NCI-H226 (cell line): ENCODE measurements around the gene GTF3C2.

Source experiments
- DNase-seq: peaks from one replicate; pipeline ENCODE4 v3.0.0-alpha.2; 2015

The GTF3C2 gene

GRCh38 chr2:27294928-27295327 lies 61.6 kb downstream of the GTF3C2 start:
- DNase-seq, result no peak

- DNase-seq, result peak; percentile 46
Measured at GRCh38 chr2:27291865-27292264, 64.7 kb downstream of the GTF3C2 start.

DNA sequence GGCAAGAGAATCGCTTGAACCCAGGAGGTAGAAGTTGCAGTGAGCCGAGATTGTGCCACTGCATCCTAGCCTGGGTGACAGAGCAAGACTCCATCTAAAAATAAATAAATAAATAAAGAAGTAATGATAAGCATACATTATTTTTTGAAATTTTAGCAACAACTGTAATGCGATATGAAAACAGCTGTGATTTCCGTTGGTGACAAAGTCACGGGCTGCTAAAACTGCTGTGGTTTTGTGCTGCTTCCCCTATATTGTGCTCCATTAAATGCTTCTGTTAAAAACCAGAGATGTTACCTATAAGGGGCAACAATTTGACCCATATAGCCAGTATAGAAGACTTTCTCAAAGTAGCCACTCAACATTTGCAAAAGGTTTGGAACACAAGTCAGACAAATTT lies 66.0 kb downstream of the GTF3C2 start:
- DNase-seq, result no peak

DNA sequence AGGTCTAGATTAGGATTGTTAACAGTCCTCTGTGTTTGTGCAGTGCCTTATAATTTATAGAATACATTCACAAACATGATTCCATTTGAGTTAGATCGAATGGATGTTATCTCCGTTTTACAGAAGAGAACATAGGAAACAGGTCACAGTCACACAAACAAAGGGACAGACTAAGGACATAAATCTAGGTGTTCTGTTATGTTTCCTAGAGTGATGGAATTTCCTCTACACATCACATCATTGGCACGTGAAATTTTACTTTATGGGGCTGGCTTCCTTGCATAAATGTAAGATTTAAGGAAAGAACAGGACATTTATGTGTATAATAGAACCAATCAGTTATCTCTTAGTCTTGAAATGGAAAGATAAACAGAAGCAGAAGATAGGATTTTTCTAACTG lies 68.0 kb downstream of the GTF3C2 start:
- no peak for DNase-seq

DNA sequence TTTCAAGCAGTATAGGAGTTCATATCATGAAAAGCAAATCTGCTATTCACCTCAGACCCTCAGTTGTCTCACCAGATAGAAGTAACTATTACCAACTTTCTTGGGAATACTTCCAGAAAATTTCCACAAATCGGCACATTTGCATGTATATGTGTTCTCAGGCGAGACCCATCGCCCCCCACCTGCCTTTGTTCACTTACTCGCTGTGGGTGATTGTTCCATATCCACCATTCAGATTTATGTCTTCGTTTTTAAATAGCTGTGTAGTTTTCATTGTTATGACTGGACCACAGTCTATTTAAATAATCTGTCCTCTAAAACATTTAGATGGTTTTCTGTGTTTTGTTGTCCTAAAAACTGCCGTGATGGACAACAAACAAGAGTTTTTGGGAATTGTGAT lies 71.1 kb downstream of the GTF3C2 start:
- DNase-seq, result no peak

DNA sequence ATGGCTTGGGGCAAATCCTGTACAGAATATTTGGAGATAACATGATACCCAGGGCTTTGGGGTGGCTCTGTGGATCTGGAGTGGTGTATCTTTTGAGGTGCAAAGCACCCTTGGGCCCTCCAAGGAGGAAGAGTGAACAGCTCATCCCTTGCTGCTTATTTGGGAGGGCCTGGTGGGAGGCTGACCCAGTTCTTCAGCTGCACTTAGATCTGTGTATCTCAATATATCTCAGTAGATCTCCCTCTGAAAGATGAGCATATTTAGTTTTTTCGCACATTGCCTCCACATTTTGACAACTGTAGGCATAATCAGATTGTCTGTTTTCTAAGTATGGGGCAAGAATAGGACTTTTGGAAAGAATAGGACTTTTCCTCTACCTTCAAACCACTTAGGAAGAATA lies 71.6 kb downstream of the GTF3C2 start:
- no peak for DNase-seq

DNA sequence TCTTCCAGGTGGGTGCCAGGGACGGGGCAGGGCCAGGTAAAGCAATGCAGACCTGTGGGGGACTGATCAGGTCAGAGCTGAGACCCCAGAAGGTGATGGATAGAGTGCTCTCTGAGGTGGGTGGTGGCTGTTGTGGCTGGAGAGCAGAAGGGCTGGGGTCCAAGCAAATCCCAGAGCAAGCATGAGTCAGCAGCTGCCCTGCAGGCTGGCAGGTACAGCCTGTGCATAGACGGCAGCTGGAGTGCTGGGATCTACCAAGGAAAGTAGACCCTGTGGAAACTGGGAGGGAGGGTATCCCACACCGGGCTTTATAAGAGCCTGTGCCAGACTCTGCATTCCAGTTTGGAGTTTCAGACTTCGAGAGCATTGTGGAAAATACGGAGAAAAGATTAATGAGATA lies 73.7 kb downstream of the GTF3C2 start:
- no peak for DNase-seq

DNA sequence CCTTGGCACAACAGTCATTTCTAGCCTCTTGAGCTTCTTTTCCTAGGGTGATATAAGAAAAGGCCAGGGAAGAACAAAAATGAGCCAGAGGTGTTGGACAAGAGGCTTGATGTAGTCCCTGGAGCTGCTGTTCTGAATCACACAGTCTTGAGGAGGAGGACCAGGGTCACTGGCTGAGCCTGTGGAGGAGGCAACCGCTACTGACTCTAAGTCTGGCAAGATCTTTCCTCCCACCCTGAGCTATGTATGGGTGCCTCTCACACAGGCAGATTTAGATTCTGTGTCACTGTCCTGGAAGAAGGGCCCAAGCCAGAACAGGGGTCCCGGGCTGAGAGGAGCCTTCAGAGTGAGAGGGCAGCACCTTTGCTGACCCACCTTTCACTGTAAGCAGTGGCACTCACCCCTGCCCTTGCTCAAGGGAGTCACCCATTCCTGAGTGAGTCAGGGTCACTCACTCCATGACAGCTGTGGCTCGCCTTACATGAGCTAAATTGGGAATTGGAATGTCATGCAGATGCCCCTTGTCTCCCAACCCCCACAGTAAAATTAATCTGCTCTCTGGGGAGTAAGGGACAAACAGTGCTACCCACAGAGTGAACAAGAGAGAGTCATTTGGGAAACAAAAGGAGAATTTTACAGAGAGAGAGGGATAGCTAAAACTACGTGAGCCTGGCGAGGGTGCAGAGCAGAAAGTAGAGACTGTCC lies 74.6 kb downstream of the GTF3C2 start, which contains the start of gene TRIM54:
TRIM54 (plus strand) TSS at position 575 of the 705 bp plus-strand sequence. CDS start 303 bp downstream, outside the sequence.
- DNase-seq, result no peak

GRCh38 chr2:27281442-27281841 lies 75.1 kb downstream of the GTF3C2 start:
- DNase-seq, result no peak

GRCh38 chr2:27280826-27281225 lies 75.7 kb downstream of the GTF3C2 start:
- no peak for DNase-seq

DNA sequence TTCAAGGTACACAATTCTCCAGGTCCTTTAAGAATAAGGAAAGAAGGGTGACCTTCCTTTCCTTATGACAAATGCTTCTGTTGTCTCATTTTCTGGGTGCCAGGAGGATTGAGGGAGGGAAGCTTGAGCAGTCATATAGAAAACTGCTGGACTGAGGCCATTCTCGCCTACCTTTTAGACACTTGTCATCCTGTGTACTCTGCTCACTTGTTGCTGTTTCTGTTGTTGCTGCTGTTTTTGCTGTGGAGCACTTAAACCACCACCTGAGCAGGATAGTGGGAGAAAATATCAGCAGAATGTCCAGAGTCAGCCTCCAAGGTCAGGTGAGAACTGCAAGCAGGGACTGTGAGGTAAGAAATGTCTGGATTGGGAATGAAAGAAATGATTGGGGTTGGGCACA lies 78.6 kb downstream of the GTF3C2 start:
- DNase-seq, result no peak
